NOMO-1 treated with dmso at 0.1 percent for 144 hours (cell line): Measurements from ENCODE around the gene OSBP2.

Experiments
- DNase-seq: peaks from one replicate; lab custom pipeline; 2025; ENCODE audit not compliant: unreplicated experiment; lab: John Stamatoyannopoulos, UW

Gene OSBP2

GRCh38 chr22:30830907-30831306, 136.2 kb downstream of the OSBP2 start:
- no peak for DNase-seq

- DNase-seq: no peak
Observed at GRCh38 chr22:30832407-30832987, 137.8 kb downstream of the OSBP2 start.

GRCh38 chr22:30833322-30833721, 138.6 kb downstream of the OSBP2 start:
- DNase-seq: no peak

- DNase-seq: no peak
Observed at GRCh38 chr22:30837531-30837930, 142.9 kb downstream of the OSBP2 start.

GRCh38 chr22:30838111-30838510, 143.4 kb downstream of the OSBP2 start:
- DNase-seq: no peak

GRCh38 chr22:30841273-30841672, 146.6 kb downstream of the OSBP2 start:
- DNase-seq: no peak

GRCh38 chr22:30843245-30843644, 148.6 kb downstream of the OSBP2 start:
- DNase-seq: no peak

GRCh38 chr22:30847583-30847982, 152.9 kb downstream of the OSBP2 start:
- no peak for DNase-seq

GRCh38 chr22:30855266-30855665, 160.6 kb downstream of the OSBP2 start:
- DNase-seq: no peak

GRCh38 chr22:30855677-30856518, 161.2 kb downstream of the OSBP2 start:
- DNase-seq: no peak

GRCh38 chr22:30856741-30857502, 162.2 kb downstream of the OSBP2 start:
- DNase-seq: no peak

- DNase-seq: no peak
Observed at GRCh38 chr22:30857791-30858190, 163.1 kb downstream of the OSBP2 start.

- DNase-seq: no peak
Observed at GRCh38 chr22:30858976-30859713, 164.5 kb downstream of the OSBP2 start.

- DNase-seq: no peak
Observed at GRCh38 chr22:30859714-30860095, 165.0 kb downstream of the OSBP2 start.

- DNase-seq: no peak
Observed at GRCh38 chr22:30860176-30861105, 165.8 kb downstream of the OSBP2 start.

- DNase-seq: no peak
Observed at GRCh38 chr22:30861131-30861530, 166.5 kb downstream of the OSBP2 start.

- DNase-seq: no peak
Observed at GRCh38 chr22:30861688-30862552, 167.2 kb downstream of the OSBP2 start.

- no peak for DNase-seq
Observed at GRCh38 chr22:30863081-30863833, 168.6 kb downstream of the OSBP2 start.
